Measurements from ENCODE around the gene CDH6.

The CDH6 gene

DNA sequence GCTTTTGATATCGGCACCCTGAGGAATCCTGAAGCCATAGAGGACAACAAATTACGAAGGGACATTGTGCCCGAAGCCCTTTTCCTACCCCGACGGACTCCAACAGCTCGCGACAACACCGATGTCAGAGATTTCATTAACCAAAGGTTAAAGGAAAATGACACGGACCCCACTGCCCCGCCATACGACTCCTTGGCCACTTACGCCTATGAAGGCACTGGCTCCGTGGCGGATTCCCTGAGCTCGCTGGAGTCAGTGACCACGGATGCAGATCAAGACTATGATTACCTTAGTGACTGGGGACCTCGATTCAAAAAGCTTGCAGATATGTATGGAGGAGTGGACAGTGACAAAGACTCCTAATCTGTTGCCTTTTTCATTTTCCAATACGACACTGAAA lies 129.5 kb downstream of the CDH6 start:
- WGBS, 2 experiments (ENCODE audit: insufficient coverage in 2 of 2), result 93 to 96% methylated on average over 15 to 16 of the region's 18 CpGs
- Histone ChIP-seq H3K27ac (ENCODE audit: low read depth, low read length, severe bottlenecking) (no peak overlapping the region), H3K9me3 (ENCODE audit: control insufficient read depth, low read length) (no peaks in the 10 kb centered on the region), H3K4me3 (ENCODE audit: extremely low read depth, insufficient read depth, low read length, poor library complexity, severe bottlenecking) (no peak overlapping the region), H3K4me1 (ENCODE audit: control insufficient read depth, insufficient read depth, low read length, poor library complexity, severe bottlenecking) (no peaks in the 10 kb centered on the region), H3K36me3 (ENCODE audit: control insufficient read depth, insufficient read depth, low read length) (no peaks in the 10 kb centered on the region)

DNA sequence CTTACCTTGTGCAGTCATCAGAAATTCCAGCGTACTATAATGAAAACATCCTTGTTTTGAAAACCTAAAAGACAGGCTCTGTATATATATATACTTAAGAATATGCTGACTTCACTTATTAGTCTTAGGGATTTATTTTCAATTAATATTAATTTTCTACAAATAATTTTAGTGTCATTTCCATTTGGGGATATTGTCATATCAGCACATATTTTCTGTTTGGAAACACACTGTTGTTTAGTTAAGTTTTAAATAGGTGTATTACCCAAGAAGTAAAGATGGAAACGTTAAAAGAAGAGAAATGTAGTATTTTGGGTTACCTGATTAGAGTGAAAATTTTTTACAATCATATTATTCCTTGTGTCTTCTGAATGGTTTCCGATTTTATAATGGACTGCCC lies 131.4 kb downstream of the CDH6 start:
- no CpG with 5 or more reads among the region's 3 CpGs for WGBS, 2 experiments (ENCODE audit: insufficient coverage in 2 of 2)
- Histone ChIP-seq H3K4me3 (ENCODE audit: extremely low read depth, insufficient read depth, low read length, poor library complexity, severe bottlenecking) (no peak overlapping the region), H3K4me1 (ENCODE audit: control insufficient read depth, insufficient read depth, low read length, poor library complexity, severe bottlenecking) (no peaks in the 10 kb centered on the region), H3K27ac (ENCODE audit: low read depth, low read length, severe bottlenecking) (no peak overlapping the region), H3K9me3 (ENCODE audit: control insufficient read depth, low read length) (no peaks in the 10 kb centered on the region), H3K36me3 (ENCODE audit: control insufficient read depth, insufficient read depth, low read length) (no peaks in the 10 kb centered on the region)

DNA sequence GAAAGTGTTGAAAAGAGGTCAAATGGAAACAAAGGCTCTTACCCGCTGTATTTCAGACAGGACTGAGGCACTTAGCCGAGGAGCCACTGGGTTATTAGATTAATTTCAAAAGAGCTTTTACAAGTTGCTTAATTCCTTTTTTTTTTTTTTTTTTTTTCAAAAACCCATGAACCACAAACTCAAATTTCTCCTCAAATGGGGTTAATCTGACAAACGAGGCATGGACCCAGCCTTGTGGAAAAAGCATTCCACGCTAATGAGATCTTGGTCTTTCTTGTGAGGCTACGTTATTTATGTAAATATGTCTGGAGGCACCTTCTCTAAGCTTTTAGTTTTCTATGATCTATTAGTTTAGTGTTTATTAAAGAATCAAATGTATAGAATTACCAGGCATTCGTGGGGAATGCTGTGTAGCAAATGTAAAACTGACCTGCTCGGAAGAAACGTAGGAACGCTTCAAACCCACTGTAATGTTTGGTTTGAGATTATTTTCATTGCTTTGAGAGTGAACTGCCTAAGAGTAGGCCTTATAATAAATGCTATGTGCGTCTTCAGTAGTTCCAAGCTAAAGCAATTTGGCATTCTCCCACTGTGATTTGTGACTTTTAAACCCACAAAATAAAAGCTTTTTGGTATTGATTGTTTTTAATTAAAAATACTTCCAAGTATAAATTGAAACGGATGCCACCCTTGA lies 134.7 kb downstream of the CDH6 start:
- no peak overlapping the region for H3K4me3 ChIP-seq (ENCODE audit: extremely low read depth, insufficient read depth, low read length, poor library complexity, severe bottlenecking)
- no peaks in the 10 kb centered on the region for H3K4me1 ChIP-seq (ENCODE audit: control insufficient read depth, insufficient read depth, low read length, poor library complexity, severe bottlenecking)
- no peak overlapping the region for H3K27ac ChIP-seq (ENCODE audit: low read depth, low read length, severe bottlenecking)
- no peaks in the 10 kb centered on the region for H3K9me3 ChIP-seq (ENCODE audit: control insufficient read depth, low read length)
- 86 to 93% methylated on average over 5 to 6 of the region's 11 CpGs for WGBS, 2 experiments (ENCODE audit: insufficient coverage in 2 of 2)
- no peaks in the 10 kb centered on the region for H3K36me3 ChIP-seq (ENCODE audit: control insufficient read depth, insufficient read depth, low read length)

DNA sequence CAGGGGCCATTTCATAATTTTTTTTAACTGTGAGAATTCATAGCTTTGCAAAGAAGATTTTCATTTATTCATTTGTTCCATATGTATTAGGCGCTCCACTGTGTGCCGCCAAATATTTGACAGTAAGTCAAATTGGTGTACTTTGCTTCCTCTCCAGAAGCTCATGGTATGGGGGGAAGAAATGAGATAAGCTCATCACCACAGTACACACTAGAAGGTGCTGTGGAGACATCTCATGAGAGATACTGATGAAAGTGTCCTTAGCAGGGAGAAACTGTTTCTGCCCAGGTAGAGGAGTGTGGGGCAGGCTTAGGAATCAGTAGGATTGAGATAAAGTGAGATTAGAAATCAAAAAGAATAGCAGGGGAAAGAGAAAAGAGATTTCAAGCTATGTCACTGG lies 136.2 kb downstream of the CDH6 start:
- no peaks in the 10 kb centered on the region for H3K4me1 ChIP-seq (ENCODE audit: control insufficient read depth, insufficient read depth, low read length, poor library complexity, severe bottlenecking)
- no peak overlapping the region for H3K4me3 ChIP-seq (ENCODE audit: extremely low read depth, insufficient read depth, low read length, poor library complexity, severe bottlenecking)
- no CpG with 5 or more reads among the region's 2 CpGs for WGBS, 2 experiments (ENCODE audit: insufficient coverage in 2 of 2)
- no peaks in the 10 kb centered on the region for H3K36me3 ChIP-seq (ENCODE audit: control insufficient read depth, insufficient read depth, low read length)
- H3K27ac ChIP-seq (ENCODE audit: low read depth, low read length, severe bottlenecking), result no peak overlapping the region
- H3K9me3 ChIP-seq (ENCODE audit: control insufficient read depth, low read length), result no peaks in the 10 kb centered on the region

DNA sequence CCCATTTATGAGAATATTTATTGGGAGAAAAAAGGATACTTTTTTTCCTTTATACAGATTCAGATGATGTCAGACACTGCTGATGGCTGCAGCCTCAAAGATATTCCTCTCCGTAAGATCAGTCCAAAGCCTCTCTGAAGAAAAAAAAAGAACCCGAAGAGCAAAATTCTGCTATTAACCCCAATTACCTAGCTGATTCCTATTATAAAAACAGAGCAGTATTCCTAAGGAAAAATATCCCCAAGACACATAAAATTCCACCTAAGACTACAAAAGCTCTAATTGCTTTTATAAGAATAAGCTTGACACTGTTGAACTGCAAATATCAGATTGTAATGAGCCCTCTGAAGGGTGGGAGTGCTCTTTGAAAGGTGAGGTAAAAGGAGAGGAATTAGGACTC lies 138.7 kb downstream of the CDH6 start:
- Histone ChIP-seq H3K27ac (ENCODE audit: low read depth, low read length, severe bottlenecking) (no peak overlapping the region), H3K36me3 (ENCODE audit: control insufficient read depth, insufficient read depth, low read length) (no peaks in the 10 kb centered on the region), H3K4me1 (ENCODE audit: control insufficient read depth, insufficient read depth, low read length, poor library complexity, severe bottlenecking) (no peaks in the 10 kb centered on the region), H3K9me3 (ENCODE audit: control insufficient read depth, low read length) (no peaks in the 10 kb centered on the region), H3K4me3 (ENCODE audit: extremely low read depth, insufficient read depth, low read length, poor library complexity, severe bottlenecking) (no peak overlapping the region)
- 83 to 90% methylated on average over 1 of the region's 2 CpGs for WGBS, 2 experiments (ENCODE audit: insufficient coverage in 2 of 2)

DNA sequence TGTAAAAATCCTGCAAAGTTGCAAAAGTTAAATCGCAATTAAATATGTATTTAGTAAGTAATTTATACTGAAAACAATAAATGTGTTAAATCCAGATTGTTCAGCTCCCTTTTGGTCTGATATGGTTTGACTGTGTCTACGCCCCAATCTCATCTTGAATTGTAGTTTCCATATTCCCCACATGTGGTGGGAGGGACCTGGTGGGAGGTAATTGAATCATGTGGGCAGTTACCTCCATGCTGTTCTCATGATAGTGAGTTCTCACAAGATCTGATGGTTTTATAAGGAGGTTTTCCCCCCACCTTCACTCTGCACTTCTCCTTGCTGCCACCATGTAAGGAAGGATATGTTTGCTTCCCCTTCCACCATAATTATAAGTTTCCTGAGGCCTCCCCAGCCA lies 140.0 kb downstream of the CDH6 start:
- no peak overlapping the region for H3K4me3 ChIP-seq (ENCODE audit: extremely low read depth, insufficient read depth, low read length, poor library complexity, severe bottlenecking)
- no peaks in the 10 kb centered on the region for H3K9me3 ChIP-seq (ENCODE audit: control insufficient read depth, low read length)
- no peak overlapping the region for H3K27ac ChIP-seq (ENCODE audit: low read depth, low read length, severe bottlenecking)
- no CpG with 5 or more reads among the region's 2 CpGs for WGBS, 2 experiments (ENCODE audit: insufficient coverage in 2 of 2)
- no peaks in the 10 kb centered on the region for H3K4me1 ChIP-seq (ENCODE audit: control insufficient read depth, insufficient read depth, low read length, poor library complexity, severe bottlenecking)
- no peaks in the 10 kb centered on the region for H3K36me3 ChIP-seq (ENCODE audit: control insufficient read depth, insufficient read depth, low read length)

DNA sequence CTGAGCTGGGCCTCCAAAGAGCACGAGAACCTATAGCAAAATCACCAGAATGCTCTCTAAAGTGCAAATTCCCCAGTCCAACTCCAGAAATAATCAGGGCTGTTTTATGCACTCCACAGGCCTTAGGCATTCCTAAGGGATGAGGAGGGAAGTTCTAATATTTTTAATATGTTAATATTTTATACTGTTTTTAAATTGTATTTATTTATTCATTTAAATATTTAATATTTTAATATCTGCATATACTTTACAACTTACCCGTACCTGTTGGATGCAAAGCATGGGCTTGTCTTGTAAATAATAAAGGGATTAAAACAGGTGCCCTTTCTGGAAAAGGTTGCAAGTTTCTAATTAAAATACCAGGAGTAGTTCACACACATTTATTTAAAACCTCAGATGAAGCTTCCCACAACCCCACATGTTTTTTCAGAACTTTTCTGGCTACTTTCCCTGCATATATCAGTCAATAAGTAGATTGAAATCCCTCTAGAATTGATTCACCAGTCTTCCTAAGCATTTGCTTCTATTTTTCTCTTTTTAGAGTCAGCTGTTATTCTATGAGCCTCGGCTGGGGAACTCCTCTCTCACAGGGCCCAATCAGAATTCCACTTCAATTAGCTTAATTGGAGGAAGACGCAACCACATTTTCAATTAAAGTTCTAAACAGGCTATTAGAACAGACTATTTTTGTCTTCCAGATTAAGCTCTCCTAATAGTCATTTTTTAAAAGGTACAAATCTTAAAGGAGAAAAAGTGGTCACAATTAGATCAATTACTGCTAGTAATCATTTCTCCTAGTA lies 140.8 kb downstream of the CDH6 start:
- Histone ChIP-seq H3K27ac (ENCODE audit: low read depth, low read length, severe bottlenecking) (no peak overlapping the region), H3K36me3 (ENCODE audit: control insufficient read depth, insufficient read depth, low read length) (no peaks in the 10 kb centered on the region), H3K4me3 (ENCODE audit: extremely low read depth, insufficient read depth, low read length, poor library complexity, severe bottlenecking) (no peak overlapping the region), H3K9me3 (ENCODE audit: control insufficient read depth, low read length) (no peaks in the 10 kb centered on the region), H3K4me1 (ENCODE audit: control insufficient read depth, insufficient read depth, low read length, poor library complexity, severe bottlenecking) (no peaks in the 10 kb centered on the region)
- WGBS, 2 experiments (ENCODE audit: insufficient coverage in 2 of 2), result 61 to 82% methylated on average over 2 to 3 of the region's 4 CpGs

DNA sequence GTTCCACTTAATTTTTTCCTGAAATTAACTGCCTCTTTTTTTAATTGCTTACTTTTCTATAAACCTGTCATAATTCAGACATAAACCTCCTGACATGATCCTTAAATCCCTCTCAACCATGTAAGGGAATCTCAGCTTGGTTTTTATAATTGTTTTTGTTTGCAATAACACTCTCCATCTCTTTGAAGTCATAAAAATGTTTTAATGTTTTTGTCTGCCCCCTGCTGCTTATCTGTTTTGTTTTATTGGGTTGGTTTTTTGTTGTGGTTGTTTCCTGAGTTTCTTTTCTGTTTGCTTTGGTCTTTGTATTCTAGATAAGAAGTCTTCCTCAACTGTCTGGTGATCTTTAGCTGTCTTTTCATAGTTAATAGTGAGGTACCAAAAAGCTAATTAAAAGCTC lies 142.0 kb downstream of the CDH6 start:
- Histone ChIP-seq H3K4me1 (ENCODE audit: control insufficient read depth, insufficient read depth, low read length, poor library complexity, severe bottlenecking) (no peaks in the 10 kb centered on the region), H3K9me3 (ENCODE audit: control insufficient read depth, low read length) (no peaks in the 10 kb centered on the region), H3K36me3 (ENCODE audit: control insufficient read depth, insufficient read depth, low read length) (no peaks in the 10 kb centered on the region), H3K4me3 (ENCODE audit: extremely low read depth, insufficient read depth, low read length, poor library complexity, severe bottlenecking) (no peak overlapping the region), H3K27ac (ENCODE audit: low read depth, low read length, severe bottlenecking) (no peak overlapping the region)

DNA sequence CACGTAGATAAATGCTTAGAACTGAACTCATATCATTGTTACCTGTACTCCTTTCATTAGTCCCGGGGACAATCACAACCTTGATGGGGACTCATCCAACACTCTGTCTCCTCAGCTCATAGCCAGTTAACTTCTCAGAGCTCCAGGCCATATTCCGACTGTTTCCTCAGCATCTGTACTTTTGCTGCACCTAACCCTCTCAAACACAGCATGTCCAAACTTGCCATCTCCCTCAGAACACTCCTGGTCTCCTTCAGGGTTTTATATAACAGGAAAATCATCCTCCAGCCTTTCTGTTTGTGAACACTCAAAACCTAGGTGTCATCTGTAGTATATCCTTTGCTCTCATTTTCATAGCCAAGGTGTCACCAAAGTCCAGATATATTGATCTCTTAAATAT lies 150.5 kb downstream of the CDH6 start:
- no peaks in the 10 kb centered on the region for H3K9me3 ChIP-seq (ENCODE audit: control insufficient read depth, low read length)
- H3K36me3 ChIP-seq (ENCODE audit: control insufficient read depth, insufficient read depth, low read length), result no peaks in the 10 kb centered on the region
- no peaks in the 10 kb centered on the region for H3K4me1 ChIP-seq (ENCODE audit: control insufficient read depth, insufficient read depth, low read length, poor library complexity, severe bottlenecking)
- no peak overlapping the region for H3K27ac ChIP-seq (ENCODE audit: low read depth, low read length, severe bottlenecking)
- 96 to 97% methylated on average over 3 of the region's 3 CpGs for WGBS, 2 experiments (ENCODE audit: insufficient coverage in 2 of 2)
- H3K4me3 ChIP-seq (ENCODE audit: extremely low read depth, insufficient read depth, low read length, poor library complexity, severe bottlenecking), result no peak overlapping the region

DNA sequence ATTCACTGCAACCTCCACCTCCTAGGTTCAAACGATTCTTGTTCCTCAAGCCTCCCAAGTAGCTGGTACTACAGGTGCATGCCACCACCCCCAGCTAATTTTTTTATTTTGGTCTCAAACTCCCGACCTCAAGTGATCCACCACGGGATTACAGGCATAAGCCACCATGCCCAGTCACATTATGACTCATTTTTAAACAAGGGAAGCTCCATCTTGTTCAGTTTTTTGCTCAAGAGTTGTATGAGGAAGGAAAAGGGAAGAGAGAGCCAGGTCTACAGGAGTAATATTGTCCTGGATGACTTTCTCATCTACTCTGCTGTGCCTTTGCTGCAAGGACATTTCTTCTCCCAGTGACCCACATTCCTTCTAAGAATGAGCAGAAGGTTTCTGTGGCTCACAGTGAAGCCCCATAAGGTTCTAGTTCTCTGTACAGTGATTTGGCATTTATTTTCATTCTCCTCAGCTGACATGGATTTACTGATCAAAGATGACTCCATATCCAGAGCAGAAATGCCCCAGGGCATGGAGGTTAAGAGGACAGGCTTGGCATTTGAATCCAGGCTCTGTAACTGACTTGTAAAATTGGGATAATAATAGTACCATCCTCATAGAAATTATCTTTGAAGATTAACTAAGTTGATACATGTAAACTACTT lies 153.5 kb downstream of the CDH6 start:
- WGBS, 2 experiments (ENCODE audit: insufficient coverage in 2 of 2), result 85% methylated on average over 1 of the region's 3 CpGs; no CpG with 5 or more reads in 1 of the 2 experiments
- Histone ChIP-seq H3K9me3 (ENCODE audit: control insufficient read depth, low read length) (no peaks in the 10 kb centered on the region), H3K36me3 (ENCODE audit: control insufficient read depth, insufficient read depth, low read length) (no peaks in the 10 kb centered on the region), H3K4me1 (ENCODE audit: control insufficient read depth, insufficient read depth, low read length, poor library complexity, severe bottlenecking) (no peaks in the 10 kb centered on the region), H3K4me3 (ENCODE audit: extremely low read depth, insufficient read depth, low read length, poor library complexity, severe bottlenecking) (no peak overlapping the region), H3K27ac (ENCODE audit: low read depth, low read length, severe bottlenecking) (no peak overlapping the region)

DNA sequence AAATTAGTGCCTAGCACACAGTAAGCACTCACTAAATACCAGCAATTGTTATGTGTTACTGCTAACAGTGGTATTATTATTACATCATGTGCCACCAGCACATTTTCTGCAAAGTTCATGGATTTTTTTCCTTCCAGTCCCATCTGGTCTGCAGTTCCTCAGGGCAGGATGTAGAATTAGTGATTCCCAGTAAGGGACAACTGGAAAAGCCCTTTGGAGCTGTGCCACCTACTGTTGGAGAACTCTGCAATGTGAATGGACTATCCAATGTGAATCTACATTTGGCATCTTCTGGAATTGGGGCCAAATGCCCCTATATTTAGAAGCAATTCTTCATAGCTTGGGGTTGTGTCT lies 154.0 kb downstream of the CDH6 start:
- Histone ChIP-seq H3K4me3 (ENCODE audit: extremely low read depth, insufficient read depth, low read length, poor library complexity, severe bottlenecking) (no peak overlapping the region), H3K27ac (ENCODE audit: low read depth, low read length, severe bottlenecking) (no peak overlapping the region), H3K4me1 (ENCODE audit: control insufficient read depth, insufficient read depth, low read length, poor library complexity, severe bottlenecking) (no peaks in the 10 kb centered on the region), H3K9me3 (ENCODE audit: control insufficient read depth, low read length) (no peaks in the 10 kb centered on the region), H3K36me3 (ENCODE audit: control insufficient read depth, insufficient read depth, low read length) (no peaks in the 10 kb centered on the region)

Measured in mesodermal cell (in vitro differentiated cells).